ENCODE data around the gene LAMTOR2. TPM values are rescaled to one million over a fixed set of nuclear protein-coding genes. Genes with fewer than 3 reads are reported as not detected.

The LAMTOR2 gene
- total RNA-seq, 2 donors from 2014 or later = 84.4 to 101 TPM

DNA sequence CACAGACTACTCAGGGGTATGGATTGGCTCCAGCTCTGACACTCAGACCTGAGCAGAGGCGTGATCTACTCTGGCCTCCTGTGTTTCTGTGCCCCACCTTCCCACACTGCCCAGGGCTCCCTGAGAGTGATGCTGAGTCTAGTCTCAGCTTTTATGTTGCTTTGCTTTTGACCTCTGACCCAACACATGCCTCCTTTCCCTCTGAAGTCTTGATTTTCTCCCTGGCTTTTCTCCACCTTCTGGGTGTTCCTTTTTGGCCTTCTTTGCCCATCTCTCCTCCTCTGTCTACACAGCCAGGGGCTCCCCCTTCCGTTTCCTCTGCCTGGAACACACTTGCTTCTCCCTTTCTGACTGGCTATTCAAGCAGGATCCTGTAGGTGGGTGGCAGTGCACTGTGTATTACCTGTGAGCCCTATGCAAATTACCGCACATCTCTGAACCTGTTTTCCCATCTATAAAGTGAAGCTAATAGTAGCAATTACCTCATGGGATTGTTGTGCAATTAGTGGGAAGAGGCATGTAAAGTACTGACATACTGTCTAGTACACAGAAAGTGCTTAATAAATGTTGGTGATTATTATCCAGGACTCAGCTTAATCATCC, 41.4 kb downstream of the LAMTOR2 start:
- H3K4me3 Mint-ChIP-seq = no peak overlapping the region
- DNase-seq = peak; percentile 38
- WGBS, 2 experiments (ENCODE audit: insufficient coverage in 1 of 2, insufficient read length in 1 of 2) = 86 to 100% methylated on average over 1 to 3 of the region's 3 CpGs
- Histone ChIP-seq H3K27ac (ENCODE audit: low read depth, low read length) (no peak overlapping the region), H3K36me3 (ENCODE audit: control insufficient read depth, insufficient read depth, low read length) (peaks cover 80% of the 10 kb centered on the region), H3K4me1 (ENCODE audit: control insufficient read depth, insufficient read depth, low read length) (no peaks in the 10 kb centered on the region), H3K9me3 (ENCODE audit: control insufficient read depth, low read length) (no peaks in the 10 kb centered on the region), H3K27me3 (ENCODE audit: control insufficient read depth, insufficient read depth, low read length, poor library complexity, severe bottlenecking) (no peaks in the 10 kb centered on the region), H3K4me3 (ENCODE audit: low read length) (no peak overlapping the region), H3K9ac (ENCODE audit: extremely low read depth, low read length, poor library complexity, severe bottlenecking) (no peak overlapping the region)
- H3K36me3 Mint-ChIP-seq (ENCODE audit: low read depth) = peaks cover 43% of the 10 kb centered on the region
- TF ChIP-seq, protein P1, sequence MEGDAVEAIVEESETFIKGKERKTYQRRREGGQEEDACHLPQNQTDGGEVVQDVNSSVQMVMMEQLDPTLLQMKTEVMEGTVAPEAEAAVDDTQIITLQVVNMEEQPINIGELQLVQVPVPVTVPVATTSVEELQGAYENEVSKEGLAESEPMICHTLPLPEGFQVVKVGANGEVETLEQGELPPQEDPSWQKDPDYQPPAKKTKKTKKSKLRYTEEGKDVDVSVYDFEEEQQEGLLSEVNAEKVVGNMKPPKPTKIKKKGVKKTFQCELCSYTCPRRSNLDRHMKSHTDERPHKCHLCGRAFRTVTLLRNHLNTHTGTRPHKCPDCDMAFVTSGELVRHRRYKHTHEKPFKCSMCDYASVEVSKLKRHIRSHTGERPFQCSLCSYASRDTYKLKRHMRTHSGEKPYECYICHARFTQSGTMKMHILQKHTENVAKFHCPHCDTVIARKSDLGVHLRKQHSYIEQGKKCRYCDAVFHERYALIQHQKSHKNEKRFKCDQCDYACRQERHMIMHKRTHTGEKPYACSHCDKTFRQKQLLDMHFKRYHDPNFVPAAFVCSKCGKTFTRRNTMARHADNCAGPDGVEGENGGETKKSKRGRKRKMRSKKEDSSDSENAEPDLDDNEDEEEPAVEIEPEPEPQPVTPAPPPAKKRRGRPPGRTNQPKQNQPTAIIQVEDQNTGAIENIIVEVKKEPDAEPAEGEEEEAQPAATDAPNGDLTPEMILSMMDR (conservative IDR thresholded peaks at IDR 0.05) = no peak
- no peaks in the 10 kb centered on the region for H3K9me3 Mint-ChIP-seq
- no peaks in the 10 kb centered on the region for H3K27me3 Mint-ChIP-seq (ENCODE audit: insufficient read depth)
- H3K4me1 Mint-ChIP-seq = peaks cover 20% of the 10 kb centered on the region
- peak overlapping the region; percentile 15 for H3K27ac Mint-ChIP-seq

DNA sequence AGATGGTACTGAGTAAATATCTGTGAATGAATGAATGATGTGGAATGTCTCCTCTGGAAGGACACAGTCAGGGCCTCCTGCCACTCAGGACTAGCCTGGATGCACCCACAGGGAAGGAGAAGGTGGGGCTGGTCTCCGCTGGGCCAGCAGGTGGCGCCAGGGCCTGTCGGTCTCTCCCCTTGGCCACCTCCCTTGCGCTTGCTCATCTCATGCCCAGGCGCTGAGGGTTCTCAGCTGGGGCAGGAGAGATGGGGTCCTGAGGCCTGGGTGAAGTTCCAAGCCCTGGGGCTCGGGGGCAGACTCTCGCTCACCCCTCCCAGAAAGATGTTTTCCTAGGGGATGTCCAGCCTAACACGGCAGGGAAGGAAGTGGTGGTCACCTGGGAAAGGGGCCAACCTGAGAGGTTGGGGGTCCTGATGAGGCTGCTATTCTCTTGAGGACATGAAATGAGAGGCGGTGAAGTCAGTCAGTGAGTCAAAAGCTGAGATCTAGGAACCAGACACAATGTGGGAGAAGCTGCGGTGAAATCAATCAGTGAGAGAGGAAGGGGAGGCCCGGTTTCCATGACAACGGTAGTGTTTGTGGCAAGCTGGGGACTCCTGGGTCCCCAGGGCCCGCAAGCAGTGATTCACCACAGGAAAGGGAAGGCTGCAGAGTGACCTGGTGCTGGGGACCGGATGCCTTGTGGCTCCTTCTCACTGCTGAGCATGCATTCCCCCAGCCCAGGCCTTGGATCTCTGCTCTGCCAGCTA, 42.2 kb downstream of the LAMTOR2 start:
- no peaks in the 10 kb centered on the region for H3K9me3 ChIP-seq (ENCODE audit: control insufficient read depth, low read length)
- no peak overlapping the region for H3K4me3 Mint-ChIP-seq
- peak; percentile 95 for DNase-seq
- peak overlapping the region; percentile 45 for H3K27ac Mint-ChIP-seq
- H3K4me1 Mint-ChIP-seq = peaks cover 22% of the 10 kb centered on the region
- H3K27me3 Mint-ChIP-seq (ENCODE audit: insufficient read depth) = no peaks in the 10 kb centered on the region
- H3K9ac ChIP-seq (ENCODE audit: extremely low read depth, low read length, poor library complexity, severe bottlenecking) = no peak overlapping the region
- H3K36me3 Mint-ChIP-seq (ENCODE audit: low read depth) = peaks cover 36% of the 10 kb centered on the region
- H3K27me3 ChIP-seq (ENCODE audit: control insufficient read depth, insufficient read depth, low read length, poor library complexity, severe bottlenecking) = no peaks in the 10 kb centered on the region
- H3K36me3 ChIP-seq (ENCODE audit: control insufficient read depth, insufficient read depth, low read length) = peaks cover 75% of the 10 kb centered on the region
- 58 to 83% methylated on average over 9 to 14 of the region's 14 CpGs for WGBS, 2 experiments (ENCODE audit: insufficient coverage in 1 of 2, insufficient read length in 1 of 2)
- TF ChIP-seq, protein P1 (conservative IDR thresholded peaks at IDR 0.05) = peak; percentile 98
- peak overlapping the region; percentile 66 for H3K27ac ChIP-seq (ENCODE audit: low read depth, low read length)
- H3K4me1 ChIP-seq (ENCODE audit: control insufficient read depth, insufficient read depth, low read length) = no peaks in the 10 kb centered on the region
- H3K4me3 ChIP-seq (ENCODE audit: low read length) = no peak overlapping the region
- H3K9me3 Mint-ChIP-seq = no peaks in the 10 kb centered on the region

DNA sequence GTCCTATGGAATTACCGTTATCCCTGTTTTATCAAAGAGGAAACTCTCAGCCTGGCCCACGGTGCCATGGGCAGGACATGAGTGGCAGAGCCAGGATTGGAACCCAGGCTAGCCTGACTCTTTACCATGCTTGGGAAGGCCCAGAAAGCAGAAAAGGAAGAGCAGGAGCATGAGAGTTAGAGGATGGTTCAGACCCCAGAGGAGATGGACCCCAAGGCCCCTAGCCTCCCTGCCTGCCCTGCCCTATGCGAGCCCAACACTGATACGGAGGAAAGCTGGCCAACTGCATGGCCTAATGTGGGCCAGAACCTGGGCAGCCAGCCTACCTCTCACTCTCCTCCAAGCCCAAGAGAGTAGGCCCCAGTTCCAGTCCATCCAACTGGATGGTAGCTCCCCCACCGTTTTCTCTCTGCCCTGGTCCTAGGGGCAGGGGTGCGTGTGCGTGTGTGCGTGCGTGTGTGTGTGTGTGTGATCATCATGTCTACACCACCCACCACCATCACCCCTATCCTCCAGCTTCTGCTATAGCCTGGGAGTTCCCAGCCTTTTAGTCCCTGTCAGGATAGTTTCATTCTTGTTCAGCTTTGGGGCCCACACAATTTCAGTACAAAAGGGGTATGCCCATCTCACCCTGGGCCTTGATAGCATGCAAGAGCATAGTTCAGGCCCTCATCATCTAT, 43.1 kb downstream of the LAMTOR2 start:
- TF ChIP-seq, protein P1 (conservative IDR thresholded peaks at IDR 0.05) = no peak
- Histone ChIP-seq H3K4me1 (ENCODE audit: control insufficient read depth, insufficient read depth, low read length) (no peaks in the 10 kb centered on the region), H3K4me3 (ENCODE audit: low read length) (no peak overlapping the region), H3K9me3 (ENCODE audit: control insufficient read depth, low read length) (no peaks in the 10 kb centered on the region), H3K27ac (ENCODE audit: low read depth, low read length) (no peak overlapping the region), H3K9ac (ENCODE audit: extremely low read depth, low read length, poor library complexity, severe bottlenecking) (no peak overlapping the region), H3K27me3 (ENCODE audit: control insufficient read depth, insufficient read depth, low read length, poor library complexity, severe bottlenecking) (no peaks in the 10 kb centered on the region), H3K36me3 (ENCODE audit: control insufficient read depth, insufficient read depth, low read length) (peaks cover 72% of the 10 kb centered on the region)
- no peak for DNase-seq
- Mint-ChIP-seq H3K9me3 (no peaks in the 10 kb centered on the region), H3K4me1 (peaks cover 22% of the 10 kb centered on the region), H3K27me3 (ENCODE audit: insufficient read depth) (no peaks in the 10 kb centered on the region), H3K27ac (no peak overlapping the region), H3K4me3 (no peak overlapping the region), H3K36me3 (ENCODE audit: low read depth) (peaks cover 32% of the 10 kb centered on the region)
- 86 to 97% methylated on average over 1 to 9 of the region's 9 CpGs for WGBS, 2 experiments (ENCODE audit: insufficient coverage in 1 of 2, insufficient read length in 1 of 2)

All from endodermal cell (in vitro differentiated cells).